Activated naive CD8-positive, alpha-beta T cell (primary cell): ENCODE data around the gene NDUFB7.
"Not testable (repeated sequence)": the region's sequence is repeated elsewhere in the genome, so short reads cannot be mapped to it uniquely, and the experiment has no call there.

ENCODE experiments used
- H3K27ac Mint-ChIP-seq: one replicate; pipeline ENCODE4 v1.8.0; 2021; ENCODE audit warnings: mixed read lengths
- H3K27me3 Mint-ChIP-seq: one replicate; pipeline ENCODE4 v1.8.0; 2021; ENCODE audit warnings: mixed read lengths
- H3K36me3 Mint-ChIP-seq: one replicate; pipeline ENCODE4 v1.8.0; 2021; ENCODE audit warnings: mixed read lengths
- H3K4me1 Mint-ChIP-seq: one replicate; pipeline ENCODE4 v1.8.0; 2021; ENCODE audit warnings: low read depth, mixed read lengths
- H3K4me3 Mint-ChIP-seq: one replicate; pipeline ENCODE4 v1.8.0; 2021; ENCODE audit warnings: mild to moderate bottlenecking, mixed read lengths
- H3K9me3 Mint-ChIP-seq: one replicate; pipeline ENCODE4 v1.8.0; 2021; ENCODE audit warnings: low read depth, mixed read lengths

Gene NDUFB7

DNA sequence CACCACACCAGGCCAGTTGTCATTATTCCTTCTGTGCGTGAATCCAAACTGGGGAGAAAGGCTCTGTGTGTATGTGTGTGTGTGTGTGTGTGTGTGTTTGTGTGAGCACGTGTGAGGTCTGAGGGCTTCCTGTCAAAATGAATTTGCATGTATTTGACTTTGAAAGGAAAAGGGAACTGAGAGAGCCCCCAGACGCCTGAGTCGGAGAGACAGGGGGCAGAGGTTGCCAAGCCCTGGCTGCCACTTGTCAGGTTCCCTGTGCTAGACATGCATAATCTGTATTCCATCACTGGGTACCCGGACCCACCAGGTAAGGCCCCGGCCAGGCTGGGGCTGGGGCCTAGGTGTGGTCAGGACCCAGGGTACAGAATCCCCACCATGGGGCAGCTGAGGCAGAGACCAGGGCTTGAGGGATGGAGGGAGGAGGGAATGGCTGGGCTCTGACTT lies 11.1 kb upstream of the NDUFB7 start, which contains the start of gene CLEC17A:
TSS of gene CLEC17A (plus strand) at position 191 of the 447 bp plus-strand sequence. CDS start at position 268, 77 bp downstream.
- H3K4me1 Mint-ChIP-seq: peaks cover 8% of the 10 kb centered on the region
- H3K4me3 Mint-ChIP-seq: no peak within 1 kb of the TSS

DNA sequence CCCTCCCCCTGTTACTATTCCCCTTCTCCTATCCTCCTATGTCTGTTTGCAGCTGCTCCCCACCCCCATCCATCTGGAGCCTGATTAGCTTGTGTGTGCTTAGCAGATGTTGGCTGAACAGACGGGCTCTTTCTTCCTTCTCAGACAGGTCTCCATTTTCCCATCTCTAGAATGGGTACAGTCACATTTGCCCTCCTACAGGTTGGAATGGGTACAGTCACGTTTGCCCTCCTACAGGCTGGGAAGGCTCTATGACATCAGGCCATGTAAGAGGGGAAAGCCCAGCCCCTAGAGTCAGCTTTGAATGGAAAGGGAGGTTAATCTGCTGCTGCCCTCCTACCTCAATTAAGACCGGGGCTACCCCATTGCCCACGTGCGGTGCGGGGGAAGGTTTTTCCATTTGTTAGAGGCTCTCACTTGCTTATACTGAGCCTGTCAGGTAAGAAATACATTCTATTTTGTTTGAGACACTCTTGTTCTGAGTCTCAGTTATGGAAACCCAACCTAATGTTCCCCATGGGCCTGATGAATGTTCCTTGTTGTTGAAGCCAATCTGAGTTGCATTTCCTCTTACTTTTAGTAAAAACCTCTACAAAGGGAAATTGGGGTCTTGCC lies 8.9 kb upstream of the NDUFB7 start:
- Mint-ChIP-seq H3K4me1 (peaks cover 8% of the 10 kb centered on the region), H3K27ac (peak overlapping the region; percentile 86), H3K36me3 (no peaks in the 10 kb centered on the region), H3K9me3 (no peaks in the 10 kb centered on the region), H3K27me3 (no peaks in the 10 kb centered on the region), H3K4me3 (no peak overlapping the region)

More for the DNA sequence above, 11.1 kb upstream of the NDUFB7 start, which contains the start of gene CLEC17A:
- Mint-ChIP-seq H3K9me3 (no peaks in the 10 kb centered on the region), H3K27ac (no peak within 1 kb of the TSS), H3K27me3 (no peaks in the 10 kb centered on the region), H3K36me3 (no peaks in the 10 kb centered on the region)

DNA sequence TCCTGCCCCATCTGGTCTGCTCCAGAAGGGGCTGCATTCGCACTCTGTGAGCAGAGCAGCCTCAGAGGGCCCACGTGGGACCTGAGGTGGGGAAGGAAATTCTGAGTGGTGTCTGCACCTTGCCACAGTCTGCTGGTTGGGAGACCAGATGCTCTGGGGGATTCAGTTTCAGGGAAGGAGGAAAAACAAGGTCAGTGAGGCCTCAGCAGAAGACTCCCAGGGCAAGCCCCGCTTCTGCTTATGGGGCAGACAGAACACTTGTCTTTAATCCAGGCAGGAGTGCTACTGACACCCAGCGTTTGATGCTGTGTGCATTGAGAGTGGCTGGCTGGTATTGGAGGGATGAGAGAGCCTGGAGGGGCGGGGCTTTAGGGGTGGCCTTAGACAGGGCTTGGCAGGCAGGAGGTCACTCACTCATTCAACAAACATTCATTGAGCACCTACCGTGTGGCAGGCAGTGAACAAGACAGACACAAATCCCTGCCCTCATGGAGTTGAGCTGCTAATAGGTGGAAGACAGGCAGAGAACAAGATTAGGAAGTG lies 6.1 kb upstream of the NDUFB7 start:
- Mint-ChIP-seq H3K27ac (peak overlapping the region; percentile 25), H3K36me3 (no peaks in the 10 kb centered on the region), H3K4me3 (no peak overlapping the region), H3K27me3 (no peaks in the 10 kb centered on the region), H3K4me1 (peaks cover 9% of the 10 kb centered on the region), H3K9me3 (no peaks in the 10 kb centered on the region)

DNA sequence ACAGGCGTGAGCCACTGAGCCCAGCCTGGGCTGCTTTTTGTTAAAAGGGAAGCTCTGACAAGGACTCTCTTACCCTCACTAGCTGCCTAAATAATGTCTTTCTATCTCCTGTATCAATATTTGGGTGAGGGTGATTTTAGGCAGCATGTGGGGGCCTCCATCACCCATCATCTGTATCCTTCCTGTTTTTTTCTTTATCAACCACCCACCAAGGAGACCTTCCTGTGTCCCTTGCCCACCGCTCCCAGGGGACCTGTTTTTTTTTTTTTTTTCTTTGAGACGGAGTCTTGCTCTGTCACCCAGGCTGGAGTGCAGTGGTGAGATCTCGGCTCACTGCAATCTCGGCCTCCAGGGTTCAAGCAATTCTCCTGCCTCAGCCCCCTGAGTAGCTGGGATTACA lies 5.4 kb upstream of the NDUFB7 start:
- peaks cover 9% of the 10 kb centered on the region for H3K4me1 Mint-ChIP-seq
- H3K27ac Mint-ChIP-seq: no peak overlapping the region
- no peaks in the 10 kb centered on the region for H3K36me3 Mint-ChIP-seq
- no peaks in the 10 kb centered on the region for H3K27me3 Mint-ChIP-seq
- no peaks in the 10 kb centered on the region for H3K9me3 Mint-ChIP-seq
- H3K4me3 Mint-ChIP-seq: no peak overlapping the region

GRCh38 chr19:14576363-14576762 lies 4.5 kb upstream of the NDUFB7 start:
- Mint-ChIP-seq H3K9me3 (no peaks in the 10 kb centered on the region), H3K4me3 (no peak overlapping the region), H3K27ac (no peak overlapping the region), H3K36me3 (no peaks in the 10 kb centered on the region), H3K27me3 (no peaks in the 10 kb centered on the region), H3K4me1 (peaks cover 14% of the 10 kb centered on the region)

- H3K4me1 Mint-ChIP-seq: peaks cover 20% of the 10 kb centered on the region
- H3K27ac Mint-ChIP-seq: no peak overlapping the region
- no peaks in the 10 kb centered on the region for H3K9me3 Mint-ChIP-seq
- H3K4me3 Mint-ChIP-seq: no peak overlapping the region
- no peaks in the 10 kb centered on the region for H3K36me3 Mint-ChIP-seq
- H3K27me3 Mint-ChIP-seq: no peaks in the 10 kb centered on the region
Measured at GRCh38 chr19:14575428-14575980, 3.6 kb upstream of the NDUFB7 start.

GRCh38 chr19:14570864-14571527 lies 870 bp downstream of the NDUFB7 start:
- Mint-ChIP-seq H3K4me3 (peak overlapping the region; percentile 95), H3K27ac (peak overlapping the region; percentile 34), H3K27me3 (no peaks in the 10 kb centered on the region), H3K36me3 (no peaks in the 10 kb centered on the region), H3K9me3 (no peaks in the 10 kb centered on the region), H3K4me1 (peaks cover 35% of the 10 kb centered on the region)

GRCh38 chr19:14567079-14567478 lies 4.8 kb downstream of the NDUFB7 start:
- no peaks in the 10 kb centered on the region for H3K27me3 Mint-ChIP-seq
- H3K9me3 Mint-ChIP-seq: no peaks in the 10 kb centered on the region
- peak overlapping the region; percentile 34 for H3K27ac Mint-ChIP-seq
- peaks cover 34% of the 10 kb centered on the region for H3K4me1 Mint-ChIP-seq
- H3K4me3 Mint-ChIP-seq: no peak overlapping the region
- no peaks in the 10 kb centered on the region for H3K36me3 Mint-ChIP-seq

GRCh38 chr19:14566712-14567077 lies 5.2 kb downstream of the NDUFB7 start:
- no peaks in the 10 kb centered on the region for H3K27me3 Mint-ChIP-seq
- no peaks in the 10 kb centered on the region for H3K9me3 Mint-ChIP-seq
- H3K27ac Mint-ChIP-seq: no peak overlapping the region
- no peak overlapping the region for H3K4me3 Mint-ChIP-seq
- no peaks in the 10 kb centered on the region for H3K36me3 Mint-ChIP-seq
- H3K4me1 Mint-ChIP-seq: peaks cover 31% of the 10 kb centered on the region

DNA sequence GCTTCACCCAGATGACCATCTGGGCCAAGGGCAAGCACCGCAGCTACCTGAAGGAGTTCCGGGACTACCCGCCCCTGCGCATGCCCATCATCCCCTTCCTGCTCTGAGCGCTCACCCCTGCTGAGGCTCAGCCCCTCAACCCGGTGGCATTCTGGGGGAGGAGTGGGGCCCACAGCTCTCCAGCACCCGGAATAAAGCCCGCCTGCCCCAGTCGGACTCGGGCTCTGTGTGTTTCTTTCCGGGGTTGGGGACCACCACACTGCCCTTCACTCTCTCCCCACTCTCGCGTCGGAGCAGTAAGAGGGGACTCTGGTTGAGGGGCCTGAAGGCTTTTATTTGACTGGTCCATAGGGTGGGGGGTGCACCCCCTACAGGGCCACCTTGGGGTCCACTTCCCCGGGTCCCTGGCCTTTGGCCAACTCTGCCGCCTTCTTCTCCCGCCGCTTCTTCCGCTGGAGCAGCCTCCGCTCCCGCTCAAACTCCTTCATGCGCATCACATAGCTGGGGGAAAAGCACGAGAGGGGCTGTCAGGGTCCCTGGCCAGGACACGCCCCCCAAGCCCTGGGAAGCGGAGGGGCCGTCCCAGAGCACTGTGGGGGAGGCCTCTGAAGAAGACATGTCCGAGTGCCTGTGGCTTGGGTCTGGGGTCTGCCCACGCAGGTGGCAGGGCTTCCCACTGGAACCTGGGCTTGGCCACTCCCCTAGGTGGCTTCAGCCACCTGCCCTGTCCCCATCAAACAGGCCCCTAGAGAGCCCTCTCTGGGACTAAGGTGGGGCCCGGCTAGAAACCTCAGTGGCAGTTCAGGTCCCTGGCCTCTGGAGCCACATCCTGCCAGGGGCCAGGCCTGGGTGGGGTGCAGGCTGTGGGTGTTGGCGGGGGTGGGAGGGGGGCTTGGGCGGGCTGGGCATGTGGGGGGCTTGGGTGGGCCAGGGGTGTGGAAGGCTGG lies 5.8 kb downstream of the NDUFB7 start:
- Mint-ChIP-seq H3K9me3 (no peaks in the 10 kb centered on the region), H3K36me3 (no peaks in the 10 kb centered on the region), H3K4me1 (peaks cover 29% of the 10 kb centered on the region), H3K27ac (no peak overlapping the region), H3K4me3 (no peak overlapping the region), H3K27me3 (no peaks in the 10 kb centered on the region)

GRCh38 chr19:14565298-14565679 lies 6.6 kb downstream of the NDUFB7 start:
- Mint-ChIP-seq H3K27ac (no peak overlapping the region), H3K36me3 (no peaks in the 10 kb centered on the region), H3K4me3 (no peak overlapping the region), H3K9me3 (no peaks in the 10 kb centered on the region), H3K4me1 (peaks cover 27% of the 10 kb centered on the region), H3K27me3 (no peaks in the 10 kb centered on the region)

GRCh38 chr19:14564652-14565297 lies 7.1 kb downstream of the NDUFB7 start:
- H3K4me3 Mint-ChIP-seq, H3K9me3 Mint-ChIP-seq, H3K27me3 Mint-ChIP-seq, H3K36me3 Mint-ChIP-seq, H3K27ac Mint-ChIP-seq: not testable (repeated sequence)
- peaks cover 26% of the 10 kb centered on the region for H3K4me1 Mint-ChIP-seq

GRCh38 chr19:14563989-14564651 lies 7.7 kb downstream of the NDUFB7 start:
- Mint-ChIP-seq H3K9me3 (no peaks in the 10 kb centered on the region), H3K27ac (no peak overlapping the region), H3K27me3 (no peaks in the 10 kb centered on the region), H3K4me3 (no peak overlapping the region), H3K36me3 (no peaks in the 10 kb centered on the region), H3K4me1 (peaks cover 21% of the 10 kb centered on the region)

DNA sequence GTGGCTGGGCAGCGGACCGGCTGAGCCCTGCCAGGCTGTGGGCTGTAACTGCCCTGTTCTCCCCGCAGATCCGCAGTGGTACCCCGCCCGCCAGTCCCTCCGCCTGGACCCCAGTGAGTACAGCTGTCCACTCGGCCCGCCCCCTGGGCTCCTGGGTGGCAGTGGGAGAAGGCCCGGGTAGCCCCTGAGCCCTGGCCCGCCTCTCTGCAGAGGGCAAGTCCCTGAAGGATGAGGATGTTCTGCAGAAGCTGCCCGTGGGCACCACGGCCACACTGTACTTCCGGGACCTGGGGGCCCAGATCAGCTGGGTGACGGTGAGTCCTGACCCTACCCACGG lies 8.3 kb downstream of the NDUFB7 start:
- no peaks in the 10 kb centered on the region for H3K9me3 Mint-ChIP-seq
- no peak overlapping the region for H3K4me3 Mint-ChIP-seq
- H3K36me3 Mint-ChIP-seq: no peaks in the 10 kb centered on the region
- H3K27me3 Mint-ChIP-seq: no peaks in the 10 kb centered on the region
- H3K4me1 Mint-ChIP-seq: peaks cover 19% of the 10 kb centered on the region
- H3K27ac Mint-ChIP-seq: no peak overlapping the region
